HG03108 (cell line): Measurements from ENCODE around the gene DEDD.

Experiments used
- ATAC-seq: cut with Tn5 transposase; IDR thresholded peaks from one replicate; pipeline ENCODE4 v1.9.1; 2021; ENCODE audit warnings: moderate library complexity; ENCODE audit not compliant: unreplicated experiment

The DEDD gene

GRCh38 chr1:161095230-161095629 lies 37.2 kb downstream of the DEDD start:
- no peak for ATAC-seq

DNA sequence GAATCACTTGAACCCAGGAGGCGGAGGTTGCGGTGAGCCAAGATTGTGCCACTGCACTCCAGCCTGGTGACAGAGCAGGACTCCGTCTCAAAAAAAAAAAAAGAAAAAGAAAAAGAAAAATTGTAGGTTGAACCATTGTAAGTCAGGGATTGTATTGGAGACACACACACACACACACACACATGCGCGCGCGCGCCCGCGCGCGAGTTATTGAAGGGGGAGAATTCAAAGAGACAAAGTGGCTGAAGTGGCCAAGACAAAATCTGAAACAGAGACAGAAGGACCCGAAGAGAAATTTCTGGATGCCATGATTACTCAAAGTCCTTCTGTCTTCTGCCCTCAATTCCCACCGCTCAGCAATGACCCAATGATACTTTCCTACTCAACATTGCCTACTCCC lies 38.0 kb downstream of the DEDD start:
- no peak for ATAC-seq

DNA sequence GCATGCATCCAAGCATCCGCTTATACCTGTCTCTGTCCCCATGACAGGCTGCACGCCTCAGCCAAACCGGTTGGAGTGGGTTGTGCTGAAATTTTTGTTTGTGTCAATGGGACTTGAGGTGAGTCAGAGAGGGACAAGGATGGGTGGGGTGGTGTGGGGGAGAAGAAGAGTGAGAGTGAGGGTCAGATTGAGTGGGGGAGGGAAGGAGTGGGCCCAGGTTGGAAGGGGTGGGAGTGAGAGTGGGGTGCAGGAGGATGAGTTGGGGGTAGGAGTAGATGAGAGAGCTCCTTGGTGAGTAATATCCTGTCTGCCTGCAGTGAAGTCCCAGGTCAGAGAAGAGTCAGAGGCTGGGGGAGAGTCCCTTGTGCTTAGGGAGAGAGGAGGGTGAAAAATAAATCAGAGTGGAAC lies 39.8 kb downstream of the DEDD start:
- no peak for ATAC-seq

- no peak for ATAC-seq
Observed at GRCh38 chr1:161091796-161092507, 40.5 kb downstream of the DEDD start.

DNA sequence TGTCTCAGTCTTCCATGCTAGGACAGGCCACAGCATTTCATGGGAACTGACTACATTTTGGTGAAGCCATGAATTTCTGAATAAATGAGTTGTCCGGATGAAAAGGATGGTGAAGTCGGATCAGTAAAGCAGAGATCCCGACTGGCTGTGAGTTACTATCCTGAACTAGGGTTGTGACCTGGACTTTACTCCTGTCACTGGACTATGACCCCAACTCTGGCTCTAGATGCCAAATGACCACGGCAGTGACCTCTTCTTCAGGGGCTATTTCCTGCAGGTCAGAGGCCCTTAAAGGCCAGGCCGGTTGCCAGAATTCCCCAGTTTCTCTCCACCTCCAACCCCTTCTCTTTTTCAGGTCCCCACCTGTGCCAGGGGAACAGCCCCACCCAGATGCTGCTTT lies 41.4 kb downstream of the DEDD start:
- no peak for ATAC-seq

DNA sequence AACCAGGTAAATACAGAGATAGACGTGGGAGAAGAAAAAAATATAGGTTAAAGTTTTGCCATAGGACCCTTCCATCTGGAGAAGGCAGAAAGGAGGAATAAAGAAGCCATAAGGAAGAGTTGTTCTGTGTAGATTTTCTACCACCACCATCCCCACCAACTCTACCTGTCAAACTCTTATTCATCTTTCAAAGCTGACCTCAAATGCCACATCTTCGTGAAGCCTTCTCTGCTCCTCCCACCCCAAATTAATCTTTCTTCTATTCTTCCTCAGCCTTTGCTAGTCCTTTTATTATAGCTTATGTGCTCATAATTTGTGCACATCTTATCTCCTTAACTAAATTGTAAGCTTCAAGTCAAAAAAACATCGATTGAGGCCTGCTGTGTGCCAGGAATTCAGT lies 41.9 kb downstream of the DEDD start:
- ATAC-seq, result no peak

DNA sequence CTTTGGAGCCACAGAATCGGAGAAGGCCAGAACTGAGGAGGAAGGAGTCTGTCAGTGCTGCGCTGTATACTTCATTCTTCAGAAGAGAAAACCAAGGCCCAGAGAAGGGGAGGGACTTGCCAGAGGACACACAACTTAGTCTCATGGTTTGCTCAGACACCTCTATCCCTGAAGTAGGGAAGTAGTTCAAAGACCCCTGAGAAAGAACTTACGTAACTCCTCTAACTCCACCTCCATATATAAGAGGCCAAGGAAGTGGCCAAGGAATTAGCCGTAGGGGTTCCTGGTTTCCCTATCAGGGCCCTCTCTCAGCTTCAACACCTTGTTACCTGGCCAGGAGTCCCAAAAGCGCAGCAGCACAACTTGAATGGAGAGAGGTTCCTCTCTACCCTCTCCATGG lies 42.5 kb downstream of the DEDD start:
- no peak for ATAC-seq

- ATAC-seq, result no peak
Observed at GRCh38 chr1:161089251-161089924, 43.1 kb downstream of the DEDD start, which contains the start of gene NECTIN4. Gene NECTIN4, minus strand, starts transcription at chr1:161089558. Its CDS starts 262 bp downstream, at chr1:161089296.

DNA sequence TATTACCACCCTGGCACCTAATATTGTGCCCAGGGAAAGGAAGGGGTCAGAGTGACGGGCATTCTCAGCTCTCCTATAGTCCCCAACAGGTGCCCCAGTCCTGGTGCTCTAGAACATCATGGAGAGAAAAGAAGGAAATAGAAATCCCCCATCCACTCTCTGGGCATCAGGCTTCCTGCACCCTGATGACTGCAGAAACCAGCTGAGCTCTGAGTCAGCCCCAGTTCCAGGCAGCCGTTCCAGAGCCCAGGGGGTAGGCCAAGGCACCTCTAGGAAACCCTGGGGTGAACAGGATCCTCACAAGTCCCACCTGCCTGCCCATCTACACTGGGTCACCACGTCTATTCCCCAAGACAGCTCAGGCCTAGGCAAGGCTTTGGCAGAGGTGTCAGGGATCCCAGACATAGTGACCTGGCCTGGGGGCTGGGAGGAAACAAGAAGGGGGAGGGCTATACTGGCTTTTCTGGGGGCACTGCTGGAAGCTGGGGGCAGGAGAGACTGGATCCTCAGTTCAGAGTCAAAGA lies 43.8 kb downstream of the DEDD start:
- no peak for ATAC-seq

DNA sequence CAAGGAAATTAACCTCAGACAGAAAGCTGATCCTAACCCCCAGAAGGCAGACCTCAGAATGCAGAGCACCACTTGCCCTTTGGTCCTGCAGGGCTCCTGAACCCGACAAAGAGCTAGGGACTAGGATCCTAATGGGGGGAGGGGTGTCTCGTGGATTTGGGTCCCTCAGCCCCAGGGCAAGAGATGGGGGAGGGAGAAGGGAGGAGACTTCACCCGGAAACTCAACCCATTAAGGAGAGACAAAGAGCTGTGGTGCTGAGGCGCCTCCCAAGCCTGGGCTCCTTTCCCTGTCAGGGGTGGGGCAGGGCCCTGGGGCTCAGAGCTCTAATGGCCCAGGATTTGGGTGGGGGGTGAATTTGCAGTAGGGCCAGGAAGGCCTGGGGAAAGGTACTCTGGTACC lies 46.0 kb downstream of the DEDD start:
- no peak for ATAC-seq

GRCh38 chr1:161085165-161085564 lies 47.3 kb downstream of the DEDD start:
- no peak for ATAC-seq

DNA sequence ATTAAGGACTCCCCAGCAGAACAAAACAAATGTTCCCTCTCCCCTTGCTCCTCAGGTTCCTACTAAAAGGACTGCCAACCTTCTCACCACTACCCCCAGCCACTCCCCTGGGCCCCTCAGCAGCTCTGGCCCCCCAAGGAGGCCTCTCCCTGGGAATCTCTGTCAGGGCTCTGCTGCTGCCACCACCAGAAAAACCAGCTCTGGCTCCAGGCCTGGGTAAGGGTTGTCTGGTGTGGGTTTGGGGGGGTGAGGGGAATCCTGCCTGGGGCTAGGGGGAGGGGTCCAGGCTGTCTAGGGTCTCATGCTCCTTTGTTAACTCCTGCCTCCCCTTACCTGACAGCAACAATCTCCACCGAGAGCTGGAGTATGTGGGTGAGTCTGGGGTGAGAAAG lies 47.9 kb downstream of the DEDD start:
- no peak for ATAC-seq

DNA sequence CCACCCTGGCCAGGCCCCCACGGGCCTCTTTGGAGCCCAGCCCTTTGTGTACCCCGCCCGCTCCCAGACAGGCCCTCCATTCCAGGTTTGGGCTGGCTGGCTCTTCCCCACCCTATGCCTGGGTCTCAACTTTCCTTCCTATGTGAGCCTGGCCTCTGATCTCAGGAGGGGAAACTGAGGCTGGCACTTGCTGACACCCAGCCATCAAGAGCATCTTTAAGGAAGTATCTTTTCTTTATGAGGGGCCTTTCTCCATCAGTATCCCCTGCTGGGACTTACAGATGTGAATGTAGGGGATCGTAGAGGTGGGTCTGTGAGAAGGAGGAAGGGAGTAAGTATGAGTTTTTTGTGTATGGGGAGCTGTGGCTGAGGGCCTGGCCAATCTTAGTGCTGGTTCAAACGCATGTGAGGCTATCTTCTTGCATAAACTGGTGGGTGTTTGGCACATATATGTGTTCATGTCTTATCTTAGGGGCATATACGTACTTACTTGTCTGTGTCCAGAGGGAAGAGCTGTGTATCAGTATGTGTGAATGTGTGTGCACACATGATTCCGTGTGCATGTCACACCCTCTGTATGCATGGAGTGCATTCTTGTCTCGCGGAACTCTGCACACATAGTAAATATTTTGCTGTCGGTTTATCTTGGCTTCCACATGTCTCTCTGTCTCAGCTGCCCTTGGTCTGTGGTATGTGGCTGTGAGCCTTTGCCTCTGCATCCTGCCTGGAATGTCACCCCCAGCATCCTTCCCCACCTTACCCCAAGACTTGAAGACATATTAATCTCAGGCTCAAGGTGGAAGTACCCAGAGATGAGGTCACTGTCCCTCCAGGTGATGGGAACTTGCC lies 48.5 kb downstream of the DEDD start:
- ATAC-seq, result no peak

DNA sequence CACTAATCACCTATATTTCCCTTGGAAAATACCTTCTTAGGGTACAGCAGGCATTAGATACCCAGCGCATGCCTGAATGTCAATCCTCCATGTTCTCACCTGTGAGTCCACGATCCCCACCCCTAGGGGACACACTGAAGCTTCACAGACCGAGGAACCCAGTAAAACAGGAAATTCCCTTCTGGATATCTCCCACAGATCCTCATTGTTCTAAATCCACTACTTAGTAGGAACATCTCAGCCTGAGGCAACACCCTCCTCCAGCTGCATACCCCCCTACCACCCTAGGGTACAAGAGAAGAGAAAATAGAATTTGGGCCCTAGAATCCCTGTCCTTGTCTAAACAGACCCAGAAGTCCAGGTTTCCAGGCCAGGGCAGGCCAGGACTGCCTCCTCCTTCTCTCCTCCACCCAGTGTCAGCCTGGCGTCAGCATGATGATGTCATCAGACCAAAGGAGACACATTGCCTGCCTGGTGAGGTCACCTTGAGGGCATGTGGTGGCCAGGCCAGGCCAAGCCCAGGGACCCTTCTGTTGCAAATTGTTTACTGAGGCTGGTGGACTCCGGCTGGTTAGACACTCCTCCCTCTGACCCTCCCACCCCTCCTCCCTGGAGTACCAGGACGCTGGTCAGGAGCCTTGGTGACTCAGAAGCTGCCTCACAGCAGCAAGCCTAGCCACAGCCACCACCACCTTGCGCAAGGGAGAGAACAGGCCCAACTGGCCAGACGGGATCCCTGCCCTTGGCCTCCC lies 49.3 kb downstream of the DEDD start:
- no peak for ATAC-seq

- no peak for ATAC-seq
Observed at GRCh38 chr1:161082483-161082882, 50.0 kb downstream of the DEDD start.

- no peak for ATAC-seq
Observed at GRCh38 chr1:161081519-161081918, 50.9 kb downstream of the DEDD start.

GRCh38 chr1:161080441-161081405 lies 51.7 kb downstream of the DEDD start:
- ATAC-seq, result no peak

DNA sequence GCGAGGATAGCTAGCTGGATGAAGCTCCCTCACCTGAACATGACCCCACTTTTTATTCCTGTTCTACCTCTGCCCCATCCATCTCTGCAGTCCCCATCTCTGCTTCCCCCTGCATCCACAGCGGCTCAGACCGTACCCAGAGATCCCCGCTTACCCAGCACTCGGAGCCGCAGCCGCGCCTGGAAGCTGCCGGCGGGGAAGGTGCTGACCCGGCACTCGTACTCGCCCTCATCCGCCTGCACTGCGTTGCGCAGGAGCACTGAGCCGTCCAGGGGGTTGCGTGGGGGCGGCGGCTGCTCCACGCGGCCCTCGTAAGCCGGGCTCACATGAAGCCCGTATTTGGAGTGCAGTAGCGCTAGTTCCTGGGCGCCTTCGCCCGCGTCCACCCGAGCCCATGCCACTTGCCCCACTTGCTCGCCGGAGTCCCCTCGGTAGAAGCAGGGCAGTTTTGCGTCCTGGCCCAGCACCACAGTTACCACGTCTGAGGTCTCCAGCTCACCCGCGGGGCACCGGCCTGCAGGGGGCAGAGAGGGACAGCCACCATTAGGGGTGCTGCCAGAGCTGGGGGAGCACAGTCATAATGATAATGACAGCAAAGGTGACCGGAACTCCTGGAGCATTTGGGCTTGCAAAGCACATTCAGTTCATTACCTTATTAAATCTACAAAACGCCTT lies 52.9 kb downstream of the DEDD start:
- no peak for ATAC-seq

DNA sequence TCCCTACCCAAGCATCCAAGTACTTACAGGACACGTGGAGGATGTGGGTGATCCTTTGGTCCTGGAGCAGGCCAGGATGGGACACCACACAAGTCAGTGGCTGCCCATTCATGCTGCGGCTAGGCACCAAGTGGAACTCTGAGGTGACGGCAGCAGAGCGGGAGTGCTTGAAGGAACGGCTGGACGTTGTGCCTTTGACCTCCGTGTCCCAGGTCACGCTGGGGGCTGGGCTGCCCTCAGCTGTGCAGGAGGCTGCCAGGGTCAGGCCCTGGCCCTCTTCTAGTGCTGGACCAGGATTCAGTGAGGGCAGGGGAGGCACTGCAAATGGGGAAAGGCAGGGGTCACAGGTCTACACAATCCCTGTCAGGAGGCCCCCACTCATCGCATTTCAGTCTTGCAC lies 55.0 kb downstream of the DEDD start:
- no peak for ATAC-seq
